CD4-positive, alpha-beta T cell (primary cell): ENCODE results near the gene CFAP126. TPM values are rescaled to one million over a fixed set of nuclear protein-coding genes. Genes with fewer than 3 reads are reported as not detected.

Experiments
- ATAC-seq: fragments of 200-7000 bp; cut with Tn5 transposase; one replicate; pipeline ENCODE4 v1.10.0; 2022; ENCODE audit warnings: mild to moderate bottlenecking; ENCODE audit not compliant: poor library complexity
- CTCF ChIA-PET: fragments of 350-600 bp; sonication (Branson Sonifier 250); formaldehyde crosslinking; loops from one replicate; lab custom pipeline; 2021; ENCODE audit warnings: antibody characterized with exemption, inconsistent platforms; lab: Charles Lee
- POLR2A ChIA-PET: fragments of 350-600 bp; sonication (Branson Sonifier 250); formaldehyde crosslinking; loops from one replicate; lab custom pipeline; 2021; ENCODE audit warnings: antibody characterized with exemption, inconsistent platforms; lab: Charles Lee
- DNase-seq, 14 experiments: peaks; one replicate each; pipeline ENCODE4 v3.0.0-alpha.2; 2013 to 2020; ENCODE audit warnings: mixed read lengths in 2 of 14
- H3K27ac ChIP-seq, 2 donors: one replicate each; pipeline versions ENCODE4 v1.5.1 to v1.7.0; 2013; ENCODE audit warnings: low read length in 2 of 2, low read depth in 1 of 2, mild to moderate bottlenecking in 1 of 2
- H3K27me3 ChIP-seq, 2 experiments: 1 replicate in 1 of 2; 2 replicates in 1 of 2; pipeline versions ENCODE4 v1.6.1 to v1.7.0; 2013; ENCODE audit warnings: low read length in 2 of 2, control low read depth in 1 of 2, mild to moderate bottlenecking in 1 of 2, moderate library complexity in 1 of 2; ENCODE audit not compliant: insufficient read depth in 2 of 2, control insufficient read depth in 1 of 2
- H3K36me3 ChIP-seq: one replicate; pipeline ENCODE4 v1.6.1; 2013; ENCODE audit warnings: low read length, control low read depth; ENCODE audit not compliant: insufficient read depth
- H3K4me1 ChIP-seq: one replicate; pipeline ENCODE4 v1.6.1; 2013; ENCODE audit warnings: low read length, control low read depth; ENCODE audit not compliant: insufficient read depth
- H3K4me3 ChIP-seq: one replicate; pipeline ENCODE4 v1.5.1; 2013; ENCODE audit warnings: mild to moderate bottlenecking, low read length, moderate library complexity
- H3K9me3 ChIP-seq, 2 experiments: 1 replicate in 1 of 2; 2 replicates in 1 of 2; pipeline versions ENCODE4 v1.6.1 to v1.7.0; 2013; ENCODE audit warnings: low read length in 2 of 2, mild to moderate bottlenecking in 2 of 2, control low read depth in 1 of 2, moderate library complexity in 1 of 2; ENCODE audit not compliant: control insufficient read depth in 1 of 2, insufficient read depth in 1 of 2
- H3K27ac Mint-ChIP-seq: one replicate; pipeline ENCODE4 v1.8.0; 2020; ENCODE audit warnings: mixed read lengths
- H3K27me3 Mint-ChIP-seq: one replicate; pipeline ENCODE4 v1.8.0; 2021; ENCODE audit warnings: mixed read lengths
- H3K36me3 Mint-ChIP-seq: one replicate; pipeline ENCODE4 v1.8.0; 2021; ENCODE audit warnings: low read depth, mixed read lengths
- H3K4me1 Mint-ChIP-seq: one replicate; pipeline ENCODE4 v1.8.0; 2021; ENCODE audit warnings: low read depth, mixed read lengths
- H3K4me3 Mint-ChIP-seq: one replicate; pipeline ENCODE4 v1.8.0; 2020; ENCODE audit warnings: mild to moderate bottlenecking, mixed read lengths
- H3K9me3 Mint-ChIP-seq: one replicate; pipeline ENCODE4 v1.8.0; 2020; ENCODE audit warnings: mixed read lengths
- CTCF ChIP-seq: fragments of 200-600 bp; IDR thresholded peaks from one replicate; pipeline ENCODE4 v1.8.0; 2022; ENCODE audit warnings: antibody characterized with exemption, mild to moderate bottlenecking
- intact Hi-C, 2 experiments: fragments of 100-400 bp; cut with DNase I in 1 of 2; cut with micrococcal nuclease in 1 of 2; formaldehyde crosslinking; loops; one replicate each; pipeline versions ENCODE4 v1.15.1 to v1.9.0; 2023 to 2025; cut with DNase I, micrococcal nuclease
- total RNA-seq, 174 experiments: library from RNA in 2 of 174; stranded (reverse) in 2 of 174; gene quantifications; one replicate each; pipeline ENCODE4 v1.2.3 and lab custom pipeline; 2021 to 2026

The CFAP126 gene
- total RNA-seq, 2 experiments from 2014 or later: not detected

GRCh38 chr1:161351482-161351881 is 16.2 kb downstream of the CFAP126 start:
- no peaks in the 10 kb centered on the region for H3K27me3 ChIP-seq
- ATAC-seq (no peak), DNase-seq (no peak)
- no peaks in the 10 kb centered on the region for H3K9me3 Mint-ChIP-seq
- intact Hi-C loops: no loop called here
- no peaks in the 10 kb centered on the region for H3K9me3 ChIP-seq
- ChIA-PET POLR2A (no interaction called here), CTCF (no interaction called here)
- H3K27ac Mint-ChIP-seq: no peak overlapping the region
- H3K36me3 Mint-ChIP-seq: peaks cover 50% of the 10 kb centered on the region
- H3K36me3 ChIP-seq: peaks cover 17% of the 10 kb centered on the region
- H3K27ac ChIP-seq: no peak overlapping the region
- no peak overlapping the region for H3K4me3 Mint-ChIP-seq
- H3K4me1 Mint-ChIP-seq: peaks cover 4% of the 10 kb centered on the region
- H3K4me1 ChIP-seq: no peaks in the 10 kb centered on the region
- H3K4me3 ChIP-seq: no peak overlapping the region
- no peaks in the 10 kb centered on the region for H3K27me3 Mint-ChIP-seq
- TF ChIP-seq CTCF: no peak

GRCh38 chr1:161350671-161351070 is 17.0 kb downstream of the CFAP126 start:
- H3K27me3 Mint-ChIP-seq: no peaks in the 10 kb centered on the region
- ChIA-PET CTCF (interaction anchor here (0.6 kb wide), 1 partner anchor 24 kb away, joined by 3 read pairs; no protein-coding TSS in a partner anchor), POLR2A (no interaction called here)
- Histone ChIP-seq H3K9me3 (no peaks in the 10 kb centered on the region), H3K27ac (no peak overlapping the region), H3K4me1 (no peaks in the 10 kb centered on the region), H3K4me3 (no peak overlapping the region), H3K36me3 (peaks cover 20% of the 10 kb centered on the region), H3K27me3 (no peaks in the 10 kb centered on the region)
- no peak overlapping the region for H3K4me3 Mint-ChIP-seq
- no peak for TF ChIP-seq CTCF
- peaks cover 42% of the 10 kb centered on the region for H3K36me3 Mint-ChIP-seq
- intact Hi-C loops: no loop called here
- no peaks in the 10 kb centered on the region for H3K9me3 Mint-ChIP-seq
- peaks cover 4% of the 10 kb centered on the region for H3K4me1 Mint-ChIP-seq
- ATAC-seq (no peak), DNase-seq (no peak)
- H3K27ac Mint-ChIP-seq: no peak overlapping the region

- Histone ChIP-seq H3K36me3 (peaks cover 52% of the 10 kb centered on the region), H3K27ac (no peak overlapping the region), H3K4me3 (no peak overlapping the region), H3K9me3 (no peaks in the 10 kb centered on the region), H3K4me1 (no peaks in the 10 kb centered on the region), H3K27me3 (no peaks in the 10 kb centered on the region)
- intact Hi-C loops: no loop called here
- Mint-ChIP-seq H3K9me3 (no peaks in the 10 kb centered on the region), H3K27ac (no peak overlapping the region), H3K4me3 (no peak overlapping the region), H3K36me3 (peaks cover 71% of the 10 kb centered on the region), H3K27me3 (no peaks in the 10 kb centered on the region), H3K4me1 (peaks cover 4% of the 10 kb centered on the region)
- CTCF ChIA-PET: no interaction called here
- no peak for ATAC-seq
- no peak for TF ChIP-seq CTCF
- DNase-seq: no peak
- POLR2A ChIA-PET: no interaction called here
These were observed 24.9 kb downstream of the CFAP126 start for GRCh38 chr1:161342821-161343220.
